ENCODE results near the gene ALKAL2. TPM values are rescaled to one million over a fixed set of nuclear protein-coding genes. Genes with fewer than 3 reads are reported as not detected.
A peak's percentile ranks its signal among the peaks of the same experiment; 100 is the strongest.

ALKAL2 gene
- total RNA-seq, 2 experiments from 2014 or later, result not detected

- Mint-ChIP-seq H3K36me3 (ENCODE audit: low read depth) (no peaks in the 10 kb centered on the region), H3K4me3 (no peak overlapping the region), H3K9me3 (no peaks in the 10 kb centered on the region), H3K27ac (no peak overlapping the region), H3K27me3 (peaks cover 7% of the 10 kb centered on the region), H3K4me1 (peaks cover 24% of the 10 kb centered on the region)
- POLR2A ChIA-PET, result no interaction called here
- no peak for DNase-seq
- CTCF ChIA-PET, result no interaction called here
Measured at GRCh38 chr2:314561-315336, 26.9 kb upstream of the ALKAL2 start.

DNA sequence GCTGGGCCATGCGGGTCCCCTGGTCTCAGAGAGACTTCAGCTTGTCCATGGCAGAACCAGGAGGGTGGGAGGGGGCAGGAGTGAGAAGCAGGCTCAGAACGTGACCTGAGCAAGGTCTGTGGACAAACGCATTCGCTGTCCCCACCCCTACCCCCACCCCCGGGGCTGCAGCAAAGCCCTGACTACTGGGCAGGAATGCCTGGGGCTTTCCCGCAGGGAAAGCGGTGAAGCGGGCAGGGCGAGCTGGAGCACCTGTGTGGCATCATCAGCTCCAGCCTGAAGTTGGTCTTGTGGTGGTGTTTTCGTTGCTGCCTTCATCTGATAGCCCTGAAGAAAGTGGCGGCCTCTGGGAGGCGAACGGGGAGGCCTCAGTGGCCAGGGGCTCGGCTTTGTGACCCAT is 26.1 kb upstream of the ALKAL2 start:
- no peak for DNase-seq
- peaks cover 7% of the 10 kb centered on the region for H3K27me3 Mint-ChIP-seq
- no peaks in the 10 kb centered on the region for H3K9me3 Mint-ChIP-seq
- H3K27ac Mint-ChIP-seq, result no peak overlapping the region
- H3K36me3 Mint-ChIP-seq (ENCODE audit: low read depth), result no peaks in the 10 kb centered on the region
- peaks cover 21% of the 10 kb centered on the region for H3K4me1 Mint-ChIP-seq
- no peak overlapping the region for H3K4me3 Mint-ChIP-seq
- ChIA-PET CTCF (no interaction called here), POLR2A (no interaction called here)

GRCh38 chr2:310994-311393 is 23.1 kb upstream of the ALKAL2 start:
- ChIA-PET POLR2A (no interaction called here), CTCF (no interaction called here)
- DNase-seq, result no peak
- Mint-ChIP-seq H3K27me3 (peaks cover 5% of the 10 kb centered on the region), H3K4me3 (no peak overlapping the region), H3K9me3 (no peaks in the 10 kb centered on the region), H3K4me1 (no peaks in the 10 kb centered on the region), H3K27ac (no peak overlapping the region), H3K36me3 (ENCODE audit: low read depth) (no peaks in the 10 kb centered on the region)

- Mint-ChIP-seq H3K36me3 (ENCODE audit: low read depth) (no peaks in the 10 kb centered on the region), H3K4me1 (no peaks in the 10 kb centered on the region), H3K4me3 (no peak overlapping the region), H3K27me3 (peaks cover 6% of the 10 kb centered on the region), H3K9me3 (no peaks in the 10 kb centered on the region), H3K27ac (no peak overlapping the region)
- CTCF ChIA-PET, result no interaction called here
- DNase-seq, result no peak
- POLR2A ChIA-PET, result interaction anchor here (1.1 kb wide), 1 partner anchor 15 kb away, joined by 3 read pairs; no protein-coding TSS in a partner anchor
Measured at GRCh38 chr2:309954-310510, 22.1 kb upstream of the ALKAL2 start.

DNA sequence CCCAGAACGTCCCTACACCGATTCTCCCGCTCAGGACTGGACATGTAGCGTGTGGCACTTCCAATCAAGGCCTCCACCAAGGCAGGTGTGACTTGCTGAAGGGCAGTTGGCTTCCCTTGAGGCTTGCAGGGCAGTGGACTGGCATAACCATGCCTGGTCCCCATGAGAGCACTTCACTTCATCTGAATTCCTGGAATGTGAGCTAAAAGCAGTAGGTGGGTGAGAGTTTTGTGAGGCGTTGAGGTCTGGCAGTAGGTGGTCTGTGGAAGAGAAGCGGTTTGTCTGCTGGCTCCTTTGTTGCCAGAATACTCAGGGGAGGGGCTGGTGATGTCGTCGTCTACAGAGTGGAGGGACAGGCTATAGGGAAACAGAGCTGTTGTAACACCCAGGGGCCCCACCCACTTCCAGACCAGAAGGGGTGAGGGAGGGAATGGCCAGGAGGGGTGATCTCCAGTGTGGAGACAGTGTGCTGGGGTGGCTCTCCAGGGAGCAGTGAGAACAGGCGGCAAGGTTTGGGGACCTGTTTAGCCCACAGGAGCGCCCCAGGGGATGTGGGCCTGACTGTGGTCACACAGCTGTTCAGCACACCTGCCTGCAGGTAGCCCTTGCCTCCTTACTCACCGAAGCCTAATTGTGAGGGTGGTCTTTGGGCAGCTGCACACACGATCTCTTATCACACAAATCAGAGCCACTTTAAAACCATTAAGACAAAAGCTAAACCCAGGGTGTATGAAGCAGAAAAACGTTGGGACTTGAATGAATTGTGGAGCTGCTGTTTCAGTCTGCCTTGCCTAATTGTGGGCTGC is 21.5 kb upstream of the ALKAL2 start:
- no peak for DNase-seq
- no peaks in the 10 kb centered on the region for H3K9me3 Mint-ChIP-seq
- ChIA-PET CTCF (no interaction called here), POLR2A (interaction anchor here (1.1 kb wide), 1 partner anchor 16 kb away, joined by 3 read pairs; no protein-coding TSS in a partner anchor)
- H3K36me3 Mint-ChIP-seq (ENCODE audit: low read depth), result no peaks in the 10 kb centered on the region
- H3K27me3 Mint-ChIP-seq, result peaks cover 6% of the 10 kb centered on the region
- H3K4me3 Mint-ChIP-seq, result no peak overlapping the region
- no peak overlapping the region for H3K27ac Mint-ChIP-seq
- H3K4me1 Mint-ChIP-seq, result no peaks in the 10 kb centered on the region

DNA sequence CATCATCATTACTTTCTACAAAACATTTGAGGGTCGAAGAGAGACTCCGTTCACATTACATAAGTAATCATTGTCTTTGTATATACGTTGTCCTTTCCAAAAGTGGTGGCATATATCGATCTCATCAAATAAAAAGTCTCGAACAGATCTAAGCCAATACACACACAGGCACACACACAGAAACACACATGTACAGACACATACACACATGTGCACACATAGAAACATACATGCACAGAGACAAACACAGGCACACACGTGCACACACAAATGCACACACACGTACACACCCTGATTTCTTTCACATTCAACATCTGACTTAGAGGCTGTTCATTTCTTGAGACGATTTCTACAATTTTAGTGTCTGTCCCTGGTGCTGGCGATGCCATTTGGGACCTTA is 17.5 kb upstream of the ALKAL2 start:
- no peak overlapping the region for H3K27ac Mint-ChIP-seq
- CTCF ChIA-PET, result no interaction called here
- no peak overlapping the region for H3K4me3 Mint-ChIP-seq
- H3K36me3 Mint-ChIP-seq (ENCODE audit: low read depth), result no peaks in the 10 kb centered on the region
- DNase-seq, result no peak
- POLR2A ChIA-PET, result no interaction called here
- H3K4me1 Mint-ChIP-seq, result no peaks in the 10 kb centered on the region
- peaks cover 4% of the 10 kb centered on the region for H3K9me3 Mint-ChIP-seq
- peaks cover 3% of the 10 kb centered on the region for H3K27me3 Mint-ChIP-seq

DNA sequence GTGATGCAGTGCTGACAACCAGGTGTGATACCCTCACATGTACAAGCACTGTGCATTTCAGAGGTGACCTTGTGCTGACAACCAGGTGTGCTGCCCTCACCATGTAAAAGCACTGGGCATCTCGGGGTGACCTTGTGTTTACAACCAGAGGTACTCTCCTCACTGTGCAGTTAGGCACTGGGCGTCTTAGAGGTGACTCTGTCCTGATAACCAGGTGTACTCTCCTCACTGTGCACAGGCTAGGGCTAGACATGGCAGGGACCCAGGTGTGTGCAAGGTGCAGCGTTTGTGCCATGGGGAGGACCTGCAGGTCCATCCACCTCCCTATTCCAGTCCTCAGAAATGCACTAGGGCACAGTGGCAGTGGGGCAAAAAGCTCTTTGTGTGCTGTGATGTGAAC is 8.5 kb upstream of the ALKAL2 start:
- Mint-ChIP-seq H3K27ac (no peak overlapping the region), H3K36me3 (ENCODE audit: low read depth) (no peaks in the 10 kb centered on the region), H3K4me1 (no peaks in the 10 kb centered on the region), H3K9me3 (peaks cover 4% of the 10 kb centered on the region), H3K27me3 (peaks cover 30% of the 10 kb centered on the region), H3K4me3 (no peak overlapping the region)
- no peak for DNase-seq
- CTCF ChIA-PET, result no interaction called here
- POLR2A ChIA-PET, result no interaction called here

DNA sequence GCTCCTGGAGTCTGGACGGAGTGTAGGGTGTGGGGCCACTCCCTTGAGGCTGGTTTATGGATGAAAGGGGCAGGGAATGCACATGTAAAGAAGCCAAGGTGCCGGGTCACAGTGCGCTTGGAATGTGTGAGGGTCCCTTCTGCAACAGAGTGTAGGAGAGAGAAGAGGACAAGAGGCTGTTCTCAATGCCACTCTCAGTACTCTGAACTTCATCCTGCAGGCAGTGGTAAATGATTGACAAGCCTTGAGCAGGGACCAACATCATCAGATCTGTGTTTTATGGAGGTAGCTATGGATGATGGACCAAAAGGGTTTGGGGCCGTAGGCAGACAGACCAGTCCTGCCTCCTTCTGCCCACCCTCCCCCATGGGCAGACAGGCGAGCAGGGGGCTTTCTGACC is 7.2 kb upstream of the ALKAL2 start:
- POLR2A ChIA-PET, result no interaction called here
- Mint-ChIP-seq H3K4me1 (no peaks in the 10 kb centered on the region), H3K27ac (no peak overlapping the region), H3K36me3 (ENCODE audit: low read depth) (no peaks in the 10 kb centered on the region), H3K9me3 (no peaks in the 10 kb centered on the region), H3K27me3 (peaks cover 39% of the 10 kb centered on the region), H3K4me3 (no peak overlapping the region)
- DNase-seq, result no peak
- CTCF ChIA-PET, result no interaction called here

DNA sequence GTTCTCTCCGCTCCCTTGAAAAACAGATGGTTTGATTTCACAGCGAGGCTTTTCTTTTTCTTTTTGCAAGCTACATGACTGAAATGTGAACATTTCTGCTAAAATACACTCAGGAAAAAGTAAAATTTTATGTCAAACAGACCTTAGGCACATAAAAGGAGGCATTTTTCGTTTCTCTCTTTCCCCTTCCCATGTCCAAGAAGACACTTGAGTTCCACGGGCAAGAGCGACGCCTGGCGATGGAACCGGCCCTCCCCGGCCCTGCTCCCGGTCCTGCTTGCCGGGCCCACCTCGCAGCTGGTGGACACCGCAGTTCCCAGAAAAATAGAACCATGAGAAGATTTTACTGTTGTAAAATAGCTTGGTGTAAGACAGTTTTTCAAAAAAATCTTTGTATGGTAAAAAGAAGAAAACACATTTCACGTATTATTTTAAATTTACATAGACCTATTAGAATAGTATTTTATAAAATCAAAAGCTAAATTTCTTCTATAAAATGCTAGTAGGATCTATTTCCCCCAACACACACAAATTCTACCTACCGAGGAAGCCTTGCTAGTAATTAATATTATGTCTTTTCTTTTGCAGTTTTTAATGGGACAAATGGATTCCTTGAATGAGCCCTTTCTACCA is 2.3 kb upstream of the ALKAL2 start:
- Mint-ChIP-seq H3K36me3 (ENCODE audit: low read depth) (no peaks in the 10 kb centered on the region), H3K27ac (no peak overlapping the region), H3K4me3 (peak overlapping the region; percentile 54), H3K9me3 (no peaks in the 10 kb centered on the region), H3K4me1 (peaks cover 5% of the 10 kb centered on the region), H3K27me3 (peaks cover 42% of the 10 kb centered on the region)
- ChIA-PET CTCF (interaction anchor here (0.6 to 2.1 kb wide), 4 partner anchors 11 to 348 kb away, joined by 3 to 8 read pairs (median 4); no protein-coding TSS in a partner anchor), POLR2A (no interaction called here)
- DNase-seq, result peak; percentile 50

GRCh38 chr2:289362-290089 is 1.6 kb upstream of the ALKAL2 start:
- H3K9me3 Mint-ChIP-seq, result no peaks in the 10 kb centered on the region
- peaks cover 42% of the 10 kb centered on the region for H3K27me3 Mint-ChIP-seq
- DNase-seq, result no peak
- H3K27ac Mint-ChIP-seq, result no peak overlapping the region
- H3K4me3 Mint-ChIP-seq, result peak overlapping the region; percentile 54
- CTCF ChIA-PET, result interaction anchor here (0.8 to 2.1 kb wide), 3 partner anchors 43 to 349 kb away, joined by 3 to 8 read pairs (median 4); no protein-coding TSS in a partner anchor
- peaks cover 5% of the 10 kb centered on the region for H3K4me1 Mint-ChIP-seq
- POLR2A ChIA-PET, result no interaction called here
- no peaks in the 10 kb centered on the region for H3K36me3 Mint-ChIP-seq (ENCODE audit: low read depth)

DNA sequence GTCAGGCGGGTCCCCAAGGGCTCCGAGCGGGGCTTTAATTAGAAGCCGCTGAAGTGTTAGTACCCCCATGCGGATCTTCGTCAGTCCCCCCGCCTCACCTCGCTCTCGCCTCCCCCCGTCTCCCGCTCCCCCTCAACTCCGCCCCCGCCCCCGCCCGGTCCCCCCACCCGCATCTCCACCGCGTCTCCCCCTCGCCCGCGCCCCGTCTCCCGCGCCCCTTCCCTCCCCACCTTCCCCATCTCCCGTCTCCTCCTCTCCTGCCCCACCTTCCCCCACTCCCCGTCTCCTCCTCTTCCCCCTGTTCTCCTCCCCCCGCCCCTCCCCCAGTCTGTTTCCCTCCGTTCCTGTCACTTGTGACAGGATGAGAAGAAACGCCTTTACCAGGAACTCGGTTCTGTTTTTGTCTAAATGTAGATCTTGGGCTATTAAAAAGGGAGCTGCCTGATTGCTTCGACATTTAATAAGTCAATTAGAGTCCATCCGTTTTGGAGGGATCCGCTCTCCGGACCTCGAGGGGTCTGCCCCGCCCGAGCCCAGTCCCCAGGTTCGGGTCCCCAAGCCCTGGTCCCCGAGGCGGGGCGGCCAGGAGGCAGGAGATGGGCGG is 969 bp upstream of the ALKAL2 start:
- Mint-ChIP-seq H3K9me3 (no peaks in the 10 kb centered on the region), H3K4me3 (no peak overlapping the region), H3K36me3 (ENCODE audit: low read depth) (no peaks in the 10 kb centered on the region), H3K4me1 (peaks cover 5% of the 10 kb centered on the region), H3K27ac (no peak overlapping the region), H3K27me3 (peaks cover 42% of the 10 kb centered on the region)
- ChIA-PET CTCF (interaction anchor here (1.5 kb wide), 1 partner anchor 349 kb away, joined by 3 read pairs; no protein-coding TSS in a partner anchor), POLR2A (no interaction called here)
- DNase-seq, result no peak

DNA sequence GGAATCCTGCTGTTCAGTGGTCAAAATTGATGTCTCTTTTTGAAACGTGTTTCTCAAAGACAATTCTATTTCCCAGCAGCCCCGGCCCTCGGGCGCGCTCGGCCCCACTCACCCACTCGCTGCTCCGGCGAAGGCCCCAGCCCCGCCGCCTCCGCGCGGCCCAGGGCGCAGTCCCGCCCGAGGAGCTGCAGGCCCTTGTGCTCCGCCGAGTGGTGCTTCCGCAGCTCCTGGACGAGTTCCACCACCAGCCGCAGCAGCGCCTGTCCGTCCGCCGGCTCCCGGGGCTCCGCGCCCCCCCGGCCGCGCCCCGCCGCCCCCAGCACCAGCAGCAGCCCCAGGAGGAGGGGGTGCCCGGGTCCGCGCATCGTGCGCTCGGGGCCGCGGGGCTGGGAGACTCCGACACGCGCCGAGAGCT is 413 bp downstream of the ALKAL2 start:
- Mint-ChIP-seq H3K27me3 (peaks cover 41% of the 10 kb centered on the region), H3K4me3 (no peak overlapping the region), H3K9me3 (no peaks in the 10 kb centered on the region), H3K27ac (no peak overlapping the region), H3K4me1 (peaks cover 5% of the 10 kb centered on the region), H3K36me3 (ENCODE audit: low read depth) (no peaks in the 10 kb centered on the region)
- DNase-seq, result no peak
- ChIA-PET POLR2A (no interaction called here), CTCF (no interaction called here)
